Natural killer cell (primary cell): ENCODE measurements around the gene ATP2C2. TPM values are rescaled to one million over a fixed set of nuclear protein-coding genes. Genes with fewer than 3 reads are reported as not detected.

Experiments used
- ATAC-seq, 3 donors: fragments of 150-1000 bp in 2 of 3; fragments of 200-7000 bp in 1 of 3; cut with Tn5 transposase; 1 replicate in 1 of 3; 2 replicates in 2 of 3; pipeline ENCODE4 v1.10.0; 2021; ENCODE audit warnings: mild to moderate bottlenecking in 2 of 3, moderate library complexity in 2 of 3
- DNase-seq, 2 donors: peaks; one replicate each; pipeline versions ENCODE4 v3.0.0 to v3.0.0-alpha.2; 2013 to 2021; ENCODE audit warnings: mixed read lengths in 1 of 2
- H3K27ac ChIP-seq: one replicate; pipeline ENCODE4 v1.5.1; 2013; ENCODE audit warnings: mild to moderate bottlenecking, low read length
- H3K27me3 ChIP-seq: one replicate; pipeline ENCODE4 v1.6.1; 2013; ENCODE audit warnings: low read length; ENCODE audit not compliant: control insufficient read depth, insufficient read depth
- H3K36me3 ChIP-seq: one replicate; pipeline ENCODE4 v1.6.1; 2013; ENCODE audit warnings: low read length; ENCODE audit not compliant: control insufficient read depth, insufficient read depth
- H3K4me1 ChIP-seq: one replicate; pipeline ENCODE4 v1.6.1; 2013; ENCODE audit warnings: low read length; ENCODE audit not compliant: control insufficient read depth, insufficient read depth
- H3K4me3 ChIP-seq: one replicate; pipeline ENCODE4 v1.5.1; 2013; ENCODE audit warnings: low read length
- H3K9me3 ChIP-seq: one replicate; pipeline ENCODE4 v1.6.1; 2013; ENCODE audit warnings: low read length; ENCODE audit not compliant: control insufficient read depth, insufficient read depth
- H3K27ac Mint-ChIP-seq, 2 donors: one replicate each; pipeline ENCODE4 v1.8.0; 2022; ENCODE audit warnings: mild to moderate bottlenecking in 2 of 2, mixed read lengths in 2 of 2, moderate library complexity in 1 of 2
- H3K27me3 Mint-ChIP-seq, 2 donors: one replicate each; pipeline ENCODE4 v1.8.0; 2022; ENCODE audit warnings: low read depth in 2 of 2, mixed read lengths in 2 of 2
- H3K36me3 Mint-ChIP-seq: one replicate; pipeline ENCODE4 v1.8.0; 2022; ENCODE audit warnings: mixed read lengths
- H3K4me1 Mint-ChIP-seq, 2 donors: one replicate each; pipeline ENCODE4 v1.8.0; 2022; ENCODE audit warnings: mixed read lengths in 2 of 2
- H3K4me3 Mint-ChIP-seq: one replicate; pipeline ENCODE4 v1.8.0; 2022; ENCODE audit warnings: mild to moderate bottlenecking, moderate library complexity, mixed read lengths
- H3K9me3 Mint-ChIP-seq, 2 donors: one replicate each; pipeline ENCODE4 v1.8.0; 2022; ENCODE audit warnings: mixed read lengths in 2 of 2
- CTCF ChIP-seq: fragments of 200-600 bp; IDR thresholded peaks from one replicate; pipeline ENCODE4 v1.8.0; 2022; ENCODE audit warnings: antibody characterized with exemption
- WGBS: methylation state at CpG from one replicate; pipeline ENCODE4 v1.1.7; 2013; ENCODE audit warnings: missing lambda C conversion rate; ENCODE audit not compliant: insufficient coverage; 5-methylcytosine and 5-hydroxymethylcytosine counted together
- intact Hi-C: fragments of 100-400 bp; cut with micrococcal nuclease; formaldehyde crosslinking; loops from one replicate; pipeline ENCODE4 v1.14.2; 2022
- total RNA-seq, 4 donors: library from RNA; stranded (reverse); fragments of 120-200 nt in 1 of 4; gene quantifications; one replicate each; pipeline versions ENCODE4 v1.2.3 to v1.2.4, GENCODE V29; 2013 to 2022

Gene ATP2C2
- total RNA-seq, 3 donors from 2014 or later (not counting 1 experiment from before 2014, with no cell fraction given): not detected

GRCh38 chr16:84467256-84467655 is 98.9 kb downstream of the ATP2C2 start:
- Mint-ChIP-seq H3K36me3 (peaks cover 7% of the 10 kb centered on the region), H3K27ac (no peak overlapping the region), H3K9me3 (peaks cover 0 to 8% of the 10 kb centered on the region in 2 donors), H3K27me3 (peaks cover 0 to 2% of the 10 kb centered on the region in 2 donors), H3K4me1 (no peaks in the 10 kb centered on the region), H3K4me3 (no peak overlapping the region)
- intact Hi-C loops: no loop called here
- H3K27me3 ChIP-seq: no peaks in the 10 kb centered on the region
- no peaks in the 10 kb centered on the region for H3K36me3 ChIP-seq
- no peak for TF ChIP-seq CTCF
- 68% methylated on average over 1 of the region's 1 CpG for WGBS
- DNase-seq (no peak), ATAC-seq (no peak)
- H3K27ac ChIP-seq: no peak overlapping the region
- no peaks in the 10 kb centered on the region for H3K4me1 ChIP-seq
- H3K9me3 ChIP-seq: peaks cover 3% of the 10 kb centered on the region
- no peak overlapping the region for H3K4me3 ChIP-seq

- H3K4me1 Mint-ChIP-seq: no peaks in the 10 kb centered on the region
- no peak overlapping the region for H3K4me3 Mint-ChIP-seq
- TF ChIP-seq CTCF: no peak
Measured at GRCh38 chr16:84467709-84468108, 99.4 kb downstream of the ATP2C2 start.

GRCh38 chr16:84471316-84471715 is 103.0 kb downstream of the ATP2C2 start:
- Mint-ChIP-seq H3K27me3 (no peaks in the 10 kb centered on the region), H3K36me3 (peaks cover 5% of the 10 kb centered on the region), H3K9me3 (peaks cover 0 to 6% of the 10 kb centered on the region in 2 donors), H3K27ac (no peak overlapping the region), H3K4me1 (no peaks in the 10 kb centered on the region), H3K4me3 (no peak overlapping the region)
- 98% methylated on average over 5 of the region's 7 CpGs for WGBS
- intact Hi-C loops: no loop called here
- no peak for TF ChIP-seq CTCF
- Histone ChIP-seq H3K36me3 (no peaks in the 10 kb centered on the region), H3K4me1 (no peaks in the 10 kb centered on the region), H3K27me3 (no peaks in the 10 kb centered on the region), H3K27ac (no peak overlapping the region), H3K9me3 (peaks cover 3% of the 10 kb centered on the region), H3K4me3 (no peak overlapping the region)
- DNase-seq (no peak), ATAC-seq (no peak)

More at GRCh38 chr16:84467709-84468108, 99.4 kb downstream of the ATP2C2 start:
- Mint-ChIP-seq H3K36me3 (peaks cover 7% of the 10 kb centered on the region), H3K9me3 (peaks cover 0 to 8% of the 10 kb centered on the region in 2 donors), H3K27ac (no peak overlapping the region), H3K27me3 (peaks cover 0 to 2% of the 10 kb centered on the region in 2 donors)
- no peaks in the 10 kb centered on the region for H3K36me3 ChIP-seq
- intact Hi-C loops: no loop called here
- peaks cover 3% of the 10 kb centered on the region for H3K9me3 ChIP-seq
- H3K4me3 ChIP-seq: no peak overlapping the region
- H3K4me1 ChIP-seq: no peaks in the 10 kb centered on the region
- no peaks in the 10 kb centered on the region for H3K27me3 ChIP-seq
- ATAC-seq (no peak), DNase-seq (no peak)
- H3K27ac ChIP-seq: no peak overlapping the region

- no peak for DNase-seq
- no peak overlapping the region for H3K27ac Mint-ChIP-seq
- no peaks in the 10 kb centered on the region for H3K4me1 Mint-ChIP-seq
- peaks cover 0 to 6% of the 10 kb centered on the region in 2 donors for H3K9me3 Mint-ChIP-seq
- no peak for TF ChIP-seq CTCF
- H3K4me1 ChIP-seq: no peaks in the 10 kb centered on the region
- WGBS: 93% methylated on average over 4 of the region's 4 CpGs
- no peaks in the 10 kb centered on the region for H3K27me3 ChIP-seq
- no peak overlapping the region for H3K4me3 ChIP-seq
- H3K4me3 Mint-ChIP-seq: no peak overlapping the region
- H3K36me3 Mint-ChIP-seq: no peaks in the 10 kb centered on the region
- H3K9me3 ChIP-seq: peaks cover 3% of the 10 kb centered on the region
- ATAC-seq: no peak
- intact Hi-C loops: no loop called here
- H3K27ac ChIP-seq: no peak overlapping the region
- H3K36me3 ChIP-seq: no peaks in the 10 kb centered on the region
- H3K27me3 Mint-ChIP-seq: no peaks in the 10 kb centered on the region
Measured at GRCh38 chr16:84471966-84472365, 103.6 kb downstream of the ATP2C2 start.
